ENCODE results near the gene MICAL1. TPM values are rescaled to one million over a fixed set of nuclear protein-coding genes. Genes with fewer than 3 reads are reported as not detected.

MICAL1 gene
- total RNA-seq, 2 donors from 2014 or later = 45.3 to 55.9 TPM

GRCh38 chr6:109447087-109447486 is 8.5 kb downstream of the MICAL1 start:
- no peak for DNase-seq
- peaks cover 4% of the 10 kb centered on the region for H3K36me3 ChIP-seq
- intact Hi-C loops (cut with DNase I) = loop anchor here (5.0 kb wide), 1 partner anchor 240 kb away; no protein-coding TSS in a partner anchor

GRCh38 chr6:109446541-109446940 is 9.0 kb downstream of the MICAL1 start:
- H3K27me3 ChIP-seq = no peaks in the 10 kb centered on the region
- no peak overlapping the region for H3K4me3 ChIP-seq
- TF ChIP-seq CTCF (IDR thresholded peaks at IDR 0.05) = no peak
- no peak overlapping the region for H3K9ac ChIP-seq (ENCODE audit: low read depth in 2 of 2, low read length in 2 of 2)
- no peak overlapping the region for H3K27ac ChIP-seq
- intact Hi-C loops (cut with DNase I) = loop anchor here (5.0 kb wide), 1 partner anchor 241 kb away; no protein-coding TSS in a partner anchor
- H3K4me1 ChIP-seq = peaks cover 6% of the 10 kb centered on the region
- H3K9me3 ChIP-seq = no peaks in the 10 kb centered on the region
- DNase-seq = no peak
- H3K36me3 ChIP-seq = peaks cover 4% of the 10 kb centered on the region

More at GRCh38 chr6:109447087-109447486, 8.5 kb downstream of the MICAL1 start:
- Histone ChIP-seq H3K4me1 (peaks cover under 1% of the 10 kb centered on the region), H3K9ac (ENCODE audit: low read depth in 2 of 2, low read length in 2 of 2) (no peak overlapping the region), H3K27me3 (no peaks in the 10 kb centered on the region), H3K9me3 (no peaks in the 10 kb centered on the region), H3K4me3 (no peak overlapping the region), H3K27ac (no peak overlapping the region)
- TF ChIP-seq CTCF (IDR thresholded peaks at IDR 0.05) = no peak

- intact Hi-C loops (cut with DNase I) = loop anchor here (5.0 kb wide), 1 partner anchor 241 kb away; no protein-coding TSS in a partner anchor
These were observed 9.5 kb downstream of the MICAL1 start for GRCh38 chr6:109446072-109446471.

DNA sequence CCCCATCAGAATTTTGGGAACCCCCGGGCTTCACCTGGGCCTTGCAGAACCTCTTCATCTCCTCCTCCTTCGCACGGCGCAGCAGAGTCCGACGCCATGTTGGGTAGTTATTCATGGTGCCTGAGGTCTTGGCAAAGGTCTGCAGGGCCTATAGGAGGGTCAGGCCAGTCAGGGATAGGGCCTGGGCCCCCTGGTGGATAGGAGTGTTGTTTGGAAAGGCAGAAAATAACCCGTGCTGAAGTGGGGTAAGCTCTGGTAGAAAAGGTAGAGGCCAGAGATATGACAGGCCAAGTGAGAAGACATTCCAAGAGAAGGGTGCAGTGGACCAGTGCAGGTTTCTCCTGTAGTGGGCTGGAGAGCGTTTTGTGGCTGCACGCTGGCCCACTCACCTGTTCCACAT is 10.2 kb downstream of the MICAL1 start:
- H3K4me3 ChIP-seq = no peak overlapping the region
- H3K27me3 ChIP-seq = no peaks in the 10 kb centered on the region
- TF ChIP-seq CTCF (IDR thresholded peaks at IDR 0.05) = no peak
- H3K36me3 ChIP-seq = peaks cover 4% of the 10 kb centered on the region
- peaks cover 7% of the 10 kb centered on the region for H3K4me1 ChIP-seq
- H3K9ac ChIP-seq (ENCODE audit: low read depth in 2 of 2, low read length in 2 of 2) = no peak overlapping the region
- no peak overlapping the region for H3K27ac ChIP-seq
- no peaks in the 10 kb centered on the region for H3K9me3 ChIP-seq
- intact Hi-C loops (cut with DNase I) = loop anchor here (5.0 kb wide), 1 partner anchor 242 kb away; no protein-coding TSS in a partner anchor
- DNase-seq = no peak

More at GRCh38 chr6:109446072-109446471, 9.5 kb downstream of the MICAL1 start:
- no peak for TF ChIP-seq CTCF (IDR thresholded peaks at IDR 0.05)
- Histone ChIP-seq H3K9me3 (no peaks in the 10 kb centered on the region), H3K27ac (no peak overlapping the region), H3K27me3 (no peaks in the 10 kb centered on the region), H3K4me1 (peaks cover 7% of the 10 kb centered on the region), H3K4me3 (no peak overlapping the region), H3K36me3 (peaks cover 4% of the 10 kb centered on the region), H3K9ac (ENCODE audit: low read depth in 2 of 2, low read length in 2 of 2) (no peak overlapping the region)
- DNase-seq = peak; percentile 68

DNA sequence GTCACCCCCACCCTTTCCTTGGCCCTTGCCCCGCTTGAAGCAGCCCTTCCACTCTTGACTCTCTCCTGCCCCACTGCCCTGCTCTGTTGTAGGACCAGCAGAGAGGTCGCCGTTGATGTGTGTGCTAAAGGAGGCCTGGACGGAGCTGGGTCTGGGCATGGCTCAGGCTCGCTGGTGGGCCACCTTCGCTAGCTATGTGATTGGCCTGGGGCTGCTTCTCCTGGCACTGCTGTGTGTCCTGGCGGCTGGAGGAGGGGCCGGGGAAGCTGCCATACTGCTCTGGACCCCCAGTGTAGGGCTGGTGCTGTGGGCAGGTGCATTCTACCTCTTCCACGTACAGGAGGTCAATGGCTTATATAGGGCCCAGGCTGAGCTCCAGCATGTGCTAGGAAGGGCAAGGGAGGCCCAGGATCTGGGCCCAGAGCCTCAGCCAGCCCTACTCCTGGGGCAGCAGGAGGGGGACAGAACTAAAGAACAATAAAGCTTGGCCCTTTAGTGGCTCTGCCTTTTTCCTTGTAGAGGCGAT is 12.1 kb downstream of the MICAL1 start:
- no peak for DNase-seq
- no peak for TF ChIP-seq CTCF (IDR thresholded peaks at IDR 0.05)

More for the DNA sequence above, 12.1 kb downstream of the MICAL1 start:
- no peak overlapping the region for H3K9ac ChIP-seq (ENCODE audit: low read depth in 2 of 2, low read length in 2 of 2)
- intact Hi-C loops (cut with DNase I) = no loop called here
- no peaks in the 10 kb centered on the region for H3K27me3 ChIP-seq
- no peaks in the 10 kb centered on the region for H3K9me3 ChIP-seq
- H3K27ac ChIP-seq = no peak overlapping the region
- peaks cover 7% of the 10 kb centered on the region for H3K4me1 ChIP-seq
- H3K36me3 ChIP-seq = peaks cover 4% of the 10 kb centered on the region
- H3K4me3 ChIP-seq = no peak overlapping the region

Data from colonic mucosa (tissue), 4 donors.